K562 (cell line): ENCODE measurements around the gene PPP1R13L. TPM values are rescaled to one million over a fixed set of nuclear protein-coding genes. Genes with fewer than 3 reads are reported as not detected.

Experiments
- BCOR ChIP-seq: fragments of 450-650 bp; IDR thresholded peaks from 2 replicates; pipeline ENCODE4 v1.6.1; 2016
- CEBPG ChIP-seq, 3 experiments: fragments of 200-800 bp in 1 of 3; sonication (Bioruptor generic) in 1 of 3; sonication (generic) in 1 of 3; formaldehyde crosslinking in 1 of 3; IDR thresholded peaks in 2 of 3; conservative IDR thresholded peaks in 1 of 3; 2 replicates each; pipeline versions ENCODE4 v1.6.1 to v1.8.0; 2016 to 2022; ENCODE audit warnings: missing compliant biosample characterization in 2 of 3, missing genetic modification characterization in 2 of 3, mild to moderate bottlenecking in 1 of 3, missing genetic modification reagents in 1 of 3
- CHCHD3 ChIP-seq: fragments of 250-450 bp; sonication (Bioruptor Pico); IDR thresholded peaks from 2 replicates; pipeline ENCODE4 v2.1.2; 2022; ENCODE audit warnings: mild to moderate bottlenecking
- EP300 ChIP-seq: IDR thresholded peaks from 2 replicates; pipeline ENCODE4 v1.6.1; 2012; ENCODE audit warnings: low read length, improper control_type of control experiment
- FOXA3 ChIP-seq, 2 experiments: fragments of 450-650 bp in 1 of 2; sonication (generic) in 1 of 2; formaldehyde crosslinking; IDR thresholded peaks in 1 of 2; conservative IDR thresholded peaks in 1 of 2; 2 replicates each; pipeline versions ENCODE4 v1.4.0 to v1.8.0; 2020 to 2022; ENCODE audit warnings: mild to moderate bottlenecking in 2 of 2, missing genetic modification reagents in 1 of 2
- GTF2F1 ChIP-seq: IDR thresholded peaks from 2 replicates; pipeline ENCODE4 v1.6.1; 2011; ENCODE audit warnings: low read depth, low read length, improper control_type of control experiment
- HMGN3 ChIP-seq: IDR thresholded peaks from 2 replicates; pipeline ENCODE4 v1.6.1; 2011; ENCODE audit warnings: borderline replicate concordance, low read depth, mild to moderate bottlenecking, mixed read lengths, low read length; ENCODE audit not compliant: insufficient read length; ENCODE audit errors: extremely low read depth
- KDM1A ChIP-seq, 2 experiments: fragments of 450-650 bp; IDR thresholded peaks; 2 replicates each; pipeline ENCODE4 v1.6.1; 2016; ENCODE audit warnings: mild to moderate bottlenecking in 2 of 2
- NFXL1 ChIP-seq: fragments of 450-650 bp; formaldehyde crosslinking; IDR thresholded peaks from 2 replicates; pipeline ENCODE4 v1.4.0; 2021; ENCODE audit warnings: mild to moderate bottlenecking
- PTBP1 ChIP-seq: fragments of 200-400 bp; formaldehyde crosslinking; IDR thresholded peaks from 2 replicates; pipeline ENCODE4 v1.6.1; 2017; ENCODE audit warnings: low read depth, low read length
- ZC3H4 ChIP-seq: sonication (generic); formaldehyde crosslinking; IDR thresholded peaks from 2 replicates; pipeline ENCODE4 v1.9.0; 2021; ENCODE audit warnings: missing genetic modification reagents, borderline replicate concordance
- ZNF224 ChIP-seq: sonication (generic); formaldehyde crosslinking; IDR thresholded peaks from 2 replicates; pipeline ENCODE4 v1.8.0; 2022; ENCODE audit warnings: mild to moderate bottlenecking, missing genetic modification reagents
- ZNF324 ChIP-seq: fragments of 250-450 bp; sonication (Bioruptor Pico); IDR thresholded peaks from 2 replicates; pipeline ENCODE4 v1.4.0; 2020; ENCODE audit warnings: mild to moderate bottlenecking
- ZNF507 ChIP-seq: conservative IDR thresholded peaks from 2 replicates; pipeline ENCODE4 v1.6.1; 2017; ENCODE audit warnings: missing genetic modification characterization, missing compliant biosample characterization
- ZNF586 ChIP-seq: fragments of 450-650 bp; formaldehyde crosslinking; conservative IDR thresholded peaks from 2 replicates; pipeline ENCODE4 v1.4.0; 2020; ENCODE audit warnings: mild to moderate bottlenecking, moderate library complexity
- polyA plus RNA-seq, 8 experiments: library from polyadenylated mRNA; depleted of rRNA in 4 of 8; stranded (reverse) in 5 of 8; unstranded in 3 of 8; fragments of >200 nt; fragmentation: Nextera tagmentation in 2 of 8; fragmentation: Illumina TruSeq in 1 of 8; extraction: Ambion mirVana in 2 of 8; extraction: Trizol in 1 of 8; gene quantifications; 2 replicates each; pipeline versions ENCODE4 v1.2.1 to v1.2.3, GENCODE V29; 2011 to 2014; ENCODE audit warnings: inconsistent platforms in 1 of 8, missing spikeins in 1 of 8
- total RNA-seq, 7 experiments: library from RNA; depleted of rRNA in 6 of 7; stranded (reverse); fragments of >200 nt in 6 of 7; fragmentation: Illumina TruSeq in 2 of 7; extraction: Trizol in 2 of 7; gene quantifications; 2 replicates each; pipeline versions ENCODE4 v1.2.1 to v1.2.3, GENCODE V29; 2011 to 2021; ENCODE audit warnings: low replicate concordance in 1 of 7
- TF ChIP-seq, protein P1 (sequence below): sonication (generic); formaldehyde crosslinking; IDR thresholded peaks from 2 replicates; pipeline ENCODE4 v1.8.0; 2022; ENCODE audit warnings: mild to moderate bottlenecking, missing genetic modification reagents
- TF ChIP-seq, protein P2 (sequence below): sonication (generic); formaldehyde crosslinking; IDR thresholded peaks from 2 replicates; pipeline ENCODE4 v1.8.0; 2022; ENCODE audit warnings: mild to moderate bottlenecking, missing genetic modification reagents
- TF ChIP-seq, protein P3 (sequence below), 3 experiments: IDR thresholded peaks in 2 of 3; conservative IDR thresholded peaks in 1 of 3; 2 replicates each; pipeline ENCODE4 v1.5.1; 2011 to 2012; ENCODE audit warnings: low read length in 3 of 3, mild to moderate bottlenecking in 3 of 3, control low read depth in 2 of 3, improper control_type of control experiment in 1 of 3, inconsistent platforms in 1 of 3, low read depth in 1 of 3, mixed read lengths in 1 of 3, moderate library complexity in 1 of 3; ENCODE audit not compliant: insufficient read depth in 2 of 3
- TF ChIP-seq, protein P4 (sequence below): fragments of 450-650 bp; formaldehyde crosslinking; IDR thresholded peaks from 2 replicates; pipeline ENCODE4 v1.4.0; 2020; ENCODE audit warnings: mild to moderate bottlenecking, moderate library complexity

Gene PPP1R13L
- total and polyA plus RNA-seq, 9 of the 15 experiments (the other 6 are each of a cell fraction or from before 2014, with no cell fraction given): 0.32 to 6.7 (median 2.0) TPM

DNA sequence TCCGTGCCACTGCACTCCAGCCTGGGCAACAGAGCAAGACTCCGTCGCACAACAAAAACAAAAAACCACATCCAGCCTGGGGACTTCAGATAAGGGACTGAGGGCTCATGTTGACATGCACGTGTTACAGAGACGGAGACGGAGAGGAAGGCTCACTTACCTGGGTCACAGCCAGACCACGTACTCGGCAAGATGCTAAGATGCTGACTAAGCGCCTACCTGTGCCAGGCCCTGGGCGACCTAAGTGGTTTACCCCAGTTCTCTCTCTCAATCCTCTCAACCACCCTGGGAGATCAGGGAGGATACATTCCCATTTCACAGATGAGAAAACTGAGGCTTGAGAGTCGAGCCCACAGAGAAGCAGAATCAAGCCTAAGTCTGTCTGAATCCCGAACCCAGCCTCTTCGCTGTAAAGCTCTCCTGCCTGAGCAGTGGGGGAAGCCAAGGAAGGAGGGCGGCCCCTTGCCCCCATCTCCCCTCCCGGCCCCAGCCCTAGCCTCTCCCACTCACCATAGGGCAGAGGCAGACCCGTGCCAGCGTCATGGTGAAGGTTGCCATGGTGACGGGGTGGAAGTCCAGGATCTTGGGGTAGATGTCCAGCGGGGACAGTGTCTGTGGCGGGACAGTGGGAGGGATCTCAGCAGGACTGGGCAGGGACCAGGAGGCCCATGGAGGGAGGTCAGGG, 48.0 kb downstream of the PPP1R13L start (continued):
- TF ChIP-seq ZNF507 (tag) (0 out of 2 replicates have a peak, but pooled peaks have one; percentile 10), BCOR (peak; percentile 95), ZNF324 (CRISPR knock-in tag) (no peak), CHCHD3 (CRISPR knock-in tag) (no peak), EP300 (no peak), CEBPG (CRISPR knock-in tag; IDR thresholded peaks at IDR 0.05) (no peak), CEBPG (tag; conservative IDR thresholded peaks at IDR 0.05 in 1 of 2, IDR thresholded peaks at IDR 0.05 in 1 of 2) (no peak), ZC3H4 (0 out of 2 replicates have a peak, but pooled peaks have one; percentile 48), GTF2F1 (no peak), KDM1A (IDR thresholded peaks at IDR 0.05) (peak; percentile 79 to 90), NFXL1 (CRISPR knock-in tag) (no peak), FOXA3 (CRISPR knock-in tag; conservative IDR thresholded peaks at IDR 0.05 in 1 of 2, IDR thresholded peaks at IDR 0.05 in 1 of 2) (no peak; a peak in 1 of 4 replicates), PTBP1 (peak; percentile 75; the same call in 1 of the 2 replicates), ZNF224 (CRISPR knock-in tag) (no peak), ZNF586 (no peak), HMGN3 (no peak)
- TF ChIP-seq, protein P1, sequence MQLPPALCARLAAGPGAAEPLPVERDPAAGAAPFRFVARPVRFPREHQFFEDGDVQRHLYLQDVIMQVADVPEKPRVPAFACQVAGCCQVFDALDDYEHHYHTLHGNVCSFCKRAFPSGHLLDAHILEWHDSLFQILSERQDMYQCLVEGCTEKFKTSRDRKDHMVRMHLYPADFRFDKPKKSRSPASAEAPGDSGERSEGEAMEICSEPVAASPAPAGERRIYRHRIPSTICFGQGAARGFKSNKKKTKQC (CRISPR knock-in tag): no peak
- TF ChIP-seq, protein P2, sequence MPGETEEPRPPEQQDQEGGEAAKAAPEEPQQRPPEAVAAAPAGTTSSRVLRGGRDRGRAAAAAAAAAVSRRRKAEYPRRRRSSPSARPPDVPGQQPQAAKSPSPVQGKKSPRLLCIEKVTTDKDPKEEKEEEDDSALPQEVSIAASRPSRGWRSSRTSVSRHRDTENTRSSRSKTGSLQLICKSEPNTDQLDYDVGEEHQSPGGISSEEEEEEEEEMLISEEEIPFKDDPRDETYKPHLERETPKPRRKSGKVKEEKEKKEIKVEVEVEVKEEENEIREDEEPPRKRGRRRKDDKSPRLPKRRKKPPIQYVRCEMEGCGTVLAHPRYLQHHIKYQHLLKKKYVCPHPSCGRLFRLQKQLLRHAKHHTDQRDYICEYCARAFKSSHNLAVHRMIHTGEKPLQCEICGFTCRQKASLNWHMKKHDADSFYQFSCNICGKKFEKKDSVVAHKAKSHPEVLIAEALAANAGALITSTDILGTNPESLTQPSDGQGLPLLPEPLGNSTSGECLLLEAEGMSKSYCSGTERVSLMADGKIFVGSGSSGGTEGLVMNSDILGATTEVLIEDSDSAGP (CRISPR knock-in tag): no peak
- TF ChIP-seq, protein P3, sequence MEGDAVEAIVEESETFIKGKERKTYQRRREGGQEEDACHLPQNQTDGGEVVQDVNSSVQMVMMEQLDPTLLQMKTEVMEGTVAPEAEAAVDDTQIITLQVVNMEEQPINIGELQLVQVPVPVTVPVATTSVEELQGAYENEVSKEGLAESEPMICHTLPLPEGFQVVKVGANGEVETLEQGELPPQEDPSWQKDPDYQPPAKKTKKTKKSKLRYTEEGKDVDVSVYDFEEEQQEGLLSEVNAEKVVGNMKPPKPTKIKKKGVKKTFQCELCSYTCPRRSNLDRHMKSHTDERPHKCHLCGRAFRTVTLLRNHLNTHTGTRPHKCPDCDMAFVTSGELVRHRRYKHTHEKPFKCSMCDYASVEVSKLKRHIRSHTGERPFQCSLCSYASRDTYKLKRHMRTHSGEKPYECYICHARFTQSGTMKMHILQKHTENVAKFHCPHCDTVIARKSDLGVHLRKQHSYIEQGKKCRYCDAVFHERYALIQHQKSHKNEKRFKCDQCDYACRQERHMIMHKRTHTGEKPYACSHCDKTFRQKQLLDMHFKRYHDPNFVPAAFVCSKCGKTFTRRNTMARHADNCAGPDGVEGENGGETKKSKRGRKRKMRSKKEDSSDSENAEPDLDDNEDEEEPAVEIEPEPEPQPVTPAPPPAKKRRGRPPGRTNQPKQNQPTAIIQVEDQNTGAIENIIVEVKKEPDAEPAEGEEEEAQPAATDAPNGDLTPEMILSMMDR (IDR thresholded peaks at IDR 0.05 in 2 of 3, conservative IDR thresholded peaks at IDR 0.05 in 1 of 3; ENCODE audit: insufficient read depth in 2 of 3, low read depth in 1 of 3, low read length in 3 of 3): no peak
- TF ChIP-seq, protein P4, sequence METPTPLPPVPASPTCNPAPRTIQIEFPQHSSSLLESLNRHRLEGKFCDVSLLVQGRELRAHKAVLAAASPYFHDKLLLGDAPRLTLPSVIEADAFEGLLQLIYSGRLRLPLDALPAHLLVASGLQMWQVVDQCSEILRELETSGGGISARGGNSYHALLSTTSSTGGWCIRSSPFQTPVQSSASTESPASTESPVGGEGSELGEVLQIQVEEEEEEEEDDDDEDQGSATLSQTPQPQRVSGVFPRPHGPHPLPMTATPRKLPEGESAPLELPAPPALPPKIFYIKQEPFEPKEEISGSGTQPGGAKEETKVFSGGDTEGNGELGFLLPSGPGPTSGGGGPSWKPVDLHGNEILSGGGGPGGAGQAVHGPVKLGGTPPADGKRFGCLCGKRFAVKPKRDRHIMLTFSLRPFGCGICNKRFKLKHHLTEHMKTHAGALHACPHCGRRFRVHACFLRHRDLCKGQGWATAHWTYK (CRISPR knock-in tag): no peak
